HG03159 (cell line): ENCODE data around the gene ENTPD6.
"Not testable (repeated sequence)": the region's sequence is repeated elsewhere in the genome, so short reads cannot be mapped to it uniquely, and the experiment has no call there.

Experiments used
- ATAC-seq: cut with Tn5 transposase; IDR thresholded peaks from one replicate; pipeline ENCODE4 v1.9.1; 2021; ENCODE audit warnings: mild to moderate bottlenecking, moderate library complexity; ENCODE audit not compliant: unreplicated experiment

ENTPD6 gene

GRCh38 chr20:25223179-25223661 lies 27.7 kb downstream of the ENTPD6 start:
- no peak for ATAC-seq

DNA sequence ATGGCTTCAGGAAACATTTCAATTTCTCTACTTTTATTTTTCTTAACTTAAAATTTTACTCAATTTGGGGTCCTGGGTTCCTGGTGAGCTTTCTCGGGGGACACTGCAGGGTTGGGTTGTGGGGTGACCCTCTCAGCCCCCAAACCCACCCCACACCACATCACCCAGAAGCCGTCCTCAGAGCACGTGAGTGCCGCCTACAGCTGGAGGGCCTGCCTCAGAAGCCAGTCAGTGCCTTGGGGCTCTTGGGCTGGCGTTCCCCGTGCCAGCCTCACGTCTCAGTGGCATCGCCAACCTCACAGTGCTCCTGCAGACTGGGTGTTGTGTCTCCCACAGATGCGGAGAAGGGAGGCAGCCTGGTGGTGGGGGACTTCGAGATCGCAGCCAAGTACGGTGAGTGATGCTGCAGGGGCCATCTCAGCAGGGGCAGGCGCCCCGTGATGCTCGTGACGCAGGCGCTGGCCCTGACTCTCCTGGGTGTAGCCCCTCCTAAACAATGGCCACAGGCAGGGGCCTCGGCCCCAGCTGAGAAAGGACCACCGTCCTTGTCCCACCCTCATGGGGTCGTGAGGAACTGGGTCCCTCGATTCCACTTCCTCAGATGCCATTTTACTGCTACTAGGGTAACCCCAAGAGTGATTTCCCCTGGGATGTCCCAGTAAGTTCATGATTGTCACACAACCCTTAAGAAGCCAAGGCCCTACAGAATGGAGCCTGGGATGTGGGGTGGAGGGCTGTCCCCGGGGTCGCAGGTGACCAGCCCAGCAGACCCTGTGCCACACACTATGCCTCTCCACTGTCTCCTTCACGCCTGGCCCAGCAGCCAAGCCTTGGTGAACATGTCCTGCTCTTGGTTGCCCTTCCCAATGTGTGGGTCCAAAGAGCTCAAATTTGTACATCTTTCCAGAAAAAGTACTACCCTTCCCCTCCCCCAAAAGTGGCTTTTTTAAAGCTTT lies 28.5 kb downstream of the ENTPD6 start:
- no peak for ATAC-seq

DNA sequence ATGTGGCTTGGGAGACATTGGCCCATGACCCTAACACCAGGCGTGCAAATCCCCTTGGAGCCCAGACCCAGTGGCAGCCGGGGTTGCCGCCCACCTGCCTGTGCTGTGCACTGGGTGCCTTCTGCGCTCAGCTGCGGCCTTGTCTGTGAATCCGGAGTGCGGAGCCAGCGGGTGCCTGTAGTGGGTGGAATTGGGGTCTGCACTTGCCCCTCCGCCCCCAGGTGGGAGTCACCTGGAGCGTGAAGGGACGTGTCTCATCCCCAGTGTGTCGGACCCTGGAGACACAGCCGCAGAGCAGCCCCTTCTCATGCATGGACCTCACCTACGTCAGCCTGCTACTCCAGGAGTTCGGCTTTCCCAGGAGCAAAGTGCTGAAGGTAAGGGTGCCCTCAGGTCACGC lies 29.4 kb downstream of the ENTPD6 start:
- no peak for ATAC-seq

- ATAC-seq, result no peak
Observed at GRCh38 chr20:25225642-25226432, 30.3 kb downstream of the ENTPD6 start.

- no peak for ATAC-seq
Observed at GRCh38 chr20:25226433-25227316, 31.2 kb downstream of the ENTPD6 start.

DNA sequence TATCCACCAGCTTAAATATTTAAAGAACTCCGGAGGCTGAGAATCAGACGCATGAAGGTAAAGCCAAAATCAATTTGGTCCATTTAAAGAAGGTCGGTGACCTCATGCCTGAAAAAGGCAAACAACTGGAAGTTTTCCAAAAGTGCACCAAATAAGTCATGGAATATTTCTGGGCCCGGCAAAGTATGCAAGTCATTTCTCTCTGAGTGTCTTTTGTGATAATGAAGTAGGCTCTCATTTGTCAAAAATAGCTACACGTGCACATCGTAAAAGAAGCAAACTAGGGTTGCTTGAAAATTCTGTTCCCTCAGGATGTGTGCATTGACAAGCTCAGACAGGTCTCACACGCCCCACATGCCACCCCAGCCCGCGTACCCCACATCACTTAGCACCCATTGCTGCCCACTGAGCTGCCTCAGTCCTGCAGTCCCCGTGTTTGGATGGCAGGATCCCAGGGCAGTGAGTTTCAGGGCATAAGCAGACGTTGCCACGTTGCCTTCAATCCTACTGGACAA lies 31.9 kb downstream of the ENTPD6 start:
- no peak for ATAC-seq

GRCh38 chr20:25229486-25230165 lies 34.1 kb downstream of the ENTPD6 start:
- no peak for ATAC-seq

DNA sequence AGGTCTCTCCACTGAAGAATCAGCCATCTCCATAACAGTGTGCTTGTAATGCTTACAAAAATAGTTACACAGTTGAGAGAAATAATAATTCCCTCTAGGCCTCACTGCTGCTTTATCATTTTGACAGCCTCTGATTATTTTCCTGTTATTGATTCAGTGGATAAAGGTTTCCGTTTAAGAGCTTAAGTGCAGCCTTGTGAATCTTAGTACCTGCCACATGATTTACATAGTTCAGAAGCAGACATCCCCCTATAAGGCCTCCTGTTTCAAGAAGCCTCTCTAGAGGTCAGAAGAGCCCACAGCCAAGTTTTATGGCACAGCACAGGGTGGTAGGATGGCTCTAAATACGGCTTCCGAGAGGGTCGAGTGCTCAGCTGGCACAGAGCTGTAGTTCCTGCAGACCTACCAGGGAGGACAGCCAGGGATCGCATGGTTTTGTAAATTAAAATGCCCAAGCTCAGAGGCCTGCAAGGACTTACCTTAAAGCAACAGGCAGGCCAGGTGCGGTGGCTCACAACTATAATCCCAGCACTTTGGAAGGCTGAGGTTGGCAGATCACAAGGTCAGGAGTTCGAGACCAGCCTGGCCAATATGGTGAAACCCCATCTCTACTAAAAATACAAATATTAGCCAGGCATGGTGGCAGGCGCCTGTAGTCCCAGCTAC lies 34.8 kb downstream of the ENTPD6 start:
- ATAC-seq, result peak; percentile 87

DNA sequence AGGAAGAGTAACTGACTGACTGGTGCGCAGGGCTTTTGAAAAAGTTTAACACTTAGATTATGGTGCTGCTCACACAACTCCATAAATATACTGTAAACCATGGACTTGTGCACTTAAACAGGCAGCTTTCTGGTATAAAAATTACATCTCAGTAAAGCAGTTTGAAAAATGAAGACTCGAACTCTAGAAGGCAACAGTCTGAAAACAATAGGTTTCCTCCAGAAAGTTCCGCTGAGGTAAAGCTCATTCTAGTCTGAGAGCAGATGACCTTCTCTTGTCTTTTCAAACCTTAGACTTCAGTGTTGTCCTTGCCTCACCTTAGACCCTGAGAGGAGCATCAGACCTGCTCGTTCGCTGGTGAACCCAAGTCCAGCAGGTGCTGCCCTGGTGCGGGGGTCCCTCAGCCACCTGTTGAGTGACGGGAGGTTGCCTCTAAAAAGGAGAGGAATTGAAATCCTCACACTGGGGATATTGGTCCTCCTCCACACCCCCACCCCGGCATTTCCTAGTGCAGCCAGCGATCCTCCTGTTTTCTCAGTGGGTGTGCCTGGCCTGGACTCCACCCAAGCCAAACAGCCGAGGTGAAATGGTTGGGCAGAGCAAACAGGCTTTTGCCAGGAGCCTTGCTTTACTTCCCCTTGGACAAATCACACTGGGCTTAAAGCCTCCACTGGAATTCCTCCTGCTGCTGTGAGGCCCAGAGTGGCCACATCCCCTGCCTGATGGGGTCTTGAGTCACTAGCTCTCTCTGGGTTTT lies 37.7 kb downstream of the ENTPD6 start:
- ATAC-seq, result no peak

DNA sequence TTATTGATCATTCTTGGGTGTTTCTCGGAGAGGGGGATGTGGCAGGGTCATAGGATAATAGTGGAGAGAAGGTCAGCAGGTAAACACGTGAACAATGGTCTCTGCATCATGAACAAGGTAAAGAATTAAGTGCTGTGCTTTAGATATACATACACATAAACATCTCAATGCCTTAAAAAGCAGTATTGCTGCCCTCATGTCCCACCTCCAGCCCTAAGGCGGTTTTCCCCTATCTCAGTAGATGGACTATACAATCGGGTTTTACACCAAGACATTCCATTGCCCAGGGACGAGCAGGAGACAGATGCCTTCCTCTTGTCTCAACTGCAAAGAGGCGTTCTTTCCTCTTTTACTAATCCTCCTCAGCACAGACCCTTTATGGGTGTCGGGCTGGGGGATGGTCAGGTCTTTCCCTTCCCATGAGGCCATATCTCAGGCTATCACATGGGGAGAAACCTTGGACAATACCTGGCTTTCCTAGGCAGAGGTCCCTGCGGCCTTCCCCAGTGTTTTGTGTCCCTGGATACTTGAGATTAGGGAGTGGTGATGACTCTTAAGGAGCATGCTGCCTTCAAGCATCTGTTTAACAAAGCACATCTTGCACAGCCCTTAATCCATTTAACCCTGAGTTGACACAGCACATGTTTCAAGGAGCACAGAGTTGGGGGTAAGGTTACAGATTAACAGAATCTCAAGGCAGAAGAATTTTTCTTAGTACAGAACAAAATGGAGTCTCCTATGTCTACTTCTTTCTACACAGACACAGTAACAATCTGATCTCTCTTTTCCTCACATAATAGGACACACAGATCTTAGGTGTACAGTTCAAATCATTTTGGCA lies 38.7 kb downstream of the ENTPD6 start:
- ATAC-seq, result not testable (repeated sequence)

DNA sequence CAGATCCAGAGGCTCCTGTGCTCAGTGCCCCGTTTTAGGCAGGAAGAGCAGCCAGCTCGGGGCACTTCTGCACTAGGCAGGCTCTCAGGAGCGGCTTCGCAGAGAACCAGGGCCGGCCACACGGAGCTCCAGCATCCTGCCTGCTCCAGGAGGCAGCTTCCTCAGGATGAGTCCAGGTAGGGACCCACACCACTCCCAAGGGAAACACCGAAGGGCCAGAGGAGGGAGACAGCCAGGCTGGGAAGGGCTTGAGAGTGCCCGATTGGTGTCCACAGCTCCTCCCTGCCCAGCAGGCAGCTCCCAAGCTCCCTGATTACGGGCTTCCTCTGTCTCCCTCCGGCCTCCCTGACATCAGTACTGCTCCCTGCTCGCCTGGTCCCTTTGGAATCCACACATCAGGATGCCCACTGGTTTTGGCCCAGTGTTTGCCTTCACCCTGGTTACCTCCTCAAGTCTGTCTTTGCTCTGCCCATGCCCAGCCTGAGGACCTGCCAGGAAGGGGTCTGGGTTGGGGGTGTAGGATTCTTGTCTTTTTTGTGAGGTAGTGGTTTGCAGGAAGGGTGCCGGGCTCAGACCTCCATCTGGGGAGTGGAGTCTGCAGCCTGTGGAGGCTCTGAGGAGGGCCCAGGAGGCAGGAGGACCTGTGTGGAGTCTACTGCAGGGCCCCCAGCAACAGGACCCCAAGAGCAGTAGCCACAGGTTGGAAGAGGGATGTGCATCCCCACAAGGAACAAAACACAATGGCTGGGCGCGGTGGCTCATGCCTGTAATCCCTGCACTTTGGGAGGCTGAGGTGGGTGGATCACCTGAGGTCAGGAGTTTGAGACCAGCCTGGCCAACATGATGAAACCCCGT lies 41.2 kb downstream of the ENTPD6 start:
- no peak for ATAC-seq

- no peak for ATAC-seq
Observed at GRCh38 chr20:25237610-25238318, 42.3 kb downstream of the ENTPD6 start.

DNA sequence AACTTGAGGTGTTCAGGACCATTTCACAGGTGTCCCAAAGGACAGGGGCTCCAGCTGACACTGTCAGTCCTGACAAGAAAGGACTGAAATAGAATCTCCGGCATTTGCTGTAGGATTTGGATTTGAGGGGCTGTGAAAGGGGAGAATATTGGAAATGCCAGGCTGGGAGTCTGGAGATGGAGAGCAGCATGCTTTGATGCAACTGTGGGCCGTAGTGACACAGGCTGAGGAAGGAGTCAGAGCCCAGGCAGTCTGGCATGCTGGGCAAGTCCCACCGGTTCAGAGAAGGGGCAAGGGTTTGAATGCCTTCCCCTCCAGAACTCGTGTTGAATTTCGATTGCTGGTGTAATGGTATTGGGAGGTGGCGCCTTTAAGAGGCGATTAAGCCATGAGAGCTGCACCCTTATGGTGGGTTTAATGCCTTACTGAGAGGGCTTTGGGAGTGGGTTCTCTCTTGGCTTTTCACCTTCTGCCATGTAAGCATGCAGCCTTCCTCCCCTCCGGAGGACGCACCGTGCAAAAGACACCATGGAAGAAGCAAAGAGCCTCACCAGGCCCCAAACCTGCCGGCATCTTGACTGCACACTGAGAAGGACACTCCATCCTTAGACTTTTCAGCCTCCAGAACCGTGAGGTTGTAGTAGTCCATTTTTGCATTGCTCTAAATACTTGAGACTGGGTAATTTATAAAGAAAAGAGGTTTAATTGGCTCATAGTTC lies 43.0 kb downstream of the ENTPD6 start:
- no peak for ATAC-seq

DNA sequence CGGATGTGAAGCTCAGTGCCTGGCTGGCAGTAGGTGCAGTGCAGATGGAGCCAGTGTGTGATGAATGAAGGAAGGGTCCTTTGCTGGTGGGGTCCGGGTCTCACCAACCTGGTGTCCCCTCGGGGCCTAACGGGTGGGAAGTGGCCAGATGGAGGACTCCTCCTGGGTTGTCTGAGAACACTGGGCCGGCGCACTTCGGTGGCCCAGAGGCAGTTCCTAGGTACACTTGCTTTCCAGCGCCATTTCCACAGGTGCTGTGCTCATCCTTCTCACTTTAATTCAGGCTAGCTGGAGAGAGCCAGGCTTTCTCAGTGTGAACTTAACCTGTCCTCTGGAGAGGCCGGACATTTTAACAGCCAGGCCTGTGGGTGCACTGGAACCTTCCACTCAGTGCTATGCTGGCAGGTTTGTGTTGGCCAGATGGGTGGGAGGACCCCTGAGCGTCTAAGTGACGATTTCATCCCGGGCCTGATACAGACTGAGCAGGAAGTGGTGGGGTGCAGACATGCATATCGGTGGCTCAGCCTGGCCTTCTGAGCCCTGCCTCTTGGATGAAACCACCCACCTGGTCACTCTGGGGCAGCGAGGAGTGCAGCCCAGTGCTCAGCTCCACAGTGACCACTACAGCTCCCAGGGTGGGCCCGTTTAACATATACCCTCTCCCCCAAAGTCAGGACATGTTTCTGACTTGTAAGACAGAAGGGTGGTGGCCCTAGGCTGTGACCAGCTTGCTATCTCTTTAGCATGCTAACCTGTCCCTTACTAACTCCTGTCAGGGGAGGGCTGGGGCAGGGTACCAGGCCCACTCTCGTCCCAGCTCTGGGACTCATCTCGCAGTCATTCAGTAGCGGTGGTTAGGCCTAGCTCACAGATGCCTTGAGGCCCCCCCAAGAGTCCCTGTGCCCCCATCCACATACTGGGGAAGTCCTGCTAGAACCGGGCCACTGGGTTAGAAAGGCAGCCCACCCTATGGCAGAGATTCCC lies 44.2 kb downstream of the ENTPD6 start:
- no peak for ATAC-seq
